Neural cell (in vitro differentiated cells): Measurements from ENCODE around the gene ACTL8. TPM values are rescaled to one million over a fixed set of nuclear protein-coding genes. Genes with fewer than 3 reads are reported as not detected.

ENCODE experiments used
- H2AFZ ChIP-seq: fragments of 200-600, 300-800 bp; sonication (generic), shearing (Covaris generic); 2 replicates; pipeline ENCODE4 v1.6.0; 2014; ENCODE audit warnings: low read depth, mild to moderate bottlenecking, antibody characterized with exemption, low read length, moderate library complexity
- H3F3A ChIP-seq: fragments of 200-600 bp; shearing (Covaris generic); 2 replicates; pipeline ENCODE4 v1.6.1; 2016; ENCODE audit warnings: mild to moderate bottlenecking, moderate library complexity, mixed read lengths, antibody characterized with exemption, low read length; ENCODE audit not compliant: insufficient read depth, poor library complexity, severe bottlenecking
- H3K27ac ChIP-seq: fragments of 200-600, 300-800 bp; sonication (generic), shearing (Covaris generic); 2 replicates; pipeline ENCODE4 v1.5.1; 2014; ENCODE audit warnings: mild to moderate bottlenecking, low read length, moderate library complexity
- H3K27me3 ChIP-seq: fragments of 300-800, 200-600 bp; sonication (generic), shearing (Covaris generic); 2 replicates; pipeline ENCODE4 v1.6.0; 2014; ENCODE audit warnings: mild to moderate bottlenecking, low read depth, low read length, moderate library complexity; ENCODE audit not compliant: insufficient read depth
- H3K36me3 ChIP-seq: fragments of 300-800, 200-600 bp; sonication (generic), shearing (Covaris generic); 2 replicates; pipeline ENCODE4 v1.5.1; 2014; ENCODE audit warnings: mild to moderate bottlenecking, antibody characterized with exemption, low read length, moderate library complexity; ENCODE audit not compliant: insufficient read depth
- H3K4me2 ChIP-seq: fragments of 300-800, 200-600 bp; sonication (generic), shearing (Covaris generic); 2 replicates; pipeline ENCODE4 v1.6.0; 2014; ENCODE audit warnings: mild to moderate bottlenecking, low read length
- H3K4me3 ChIP-seq: fragments of 300-800, 200-600 bp; sonication (generic), shearing (Covaris generic); 2 replicates; pipeline ENCODE4 v1.5.1; 2014; ENCODE audit warnings: mild to moderate bottlenecking, low read length, moderate library complexity
- H3K79me2 ChIP-seq: fragments of 200-600 bp; shearing (Covaris generic); replicated peaks from 2 replicates; pipeline ENCODE4 v1.6.0; 2014; ENCODE audit warnings: mild to moderate bottlenecking, low read length, moderate library complexity; ENCODE audit not compliant: insufficient read depth
- H3K9ac ChIP-seq: fragments of 300-800, 200-600 bp; sonication (generic), shearing (Covaris generic); 2 replicates; pipeline ENCODE4 v1.6.1; 2016; ENCODE audit warnings: mild to moderate bottlenecking, low read length, mixed read lengths
- H3K9me2 ChIP-seq: fragments of 200-600 bp; shearing (Covaris generic); 2 replicates; pipeline ENCODE4 v1.6.1; 2016; ENCODE audit warnings: mild to moderate bottlenecking, low read length, mixed read lengths; ENCODE audit not compliant: insufficient read depth
- H3K9me3 ChIP-seq: fragments of 200-600, 300-800 bp; sonication (generic), shearing (Covaris generic); 2 replicates; pipeline ENCODE4 v1.6.1; 2016; ENCODE audit warnings: mild to moderate bottlenecking, mixed run types, low read length, moderate library complexity, mixed read lengths
- H4K20me1 ChIP-seq: fragments of 200-600 bp; shearing (Covaris generic); 2 replicates; pipeline ENCODE4 v1.6.1; 2016; ENCODE audit warnings: mild to moderate bottlenecking, mixed run types; ENCODE audit not compliant: insufficient read depth
- CTCF ChIP-seq: fragments of 450-650 bp; IDR thresholded peaks from 2 replicates; pipeline ENCODE4 v1.5.1; 2014; ENCODE audit warnings: antibody characterized with exemption, mild to moderate bottlenecking, moderate library complexity; ENCODE audit not compliant: poor library complexity, severe bottlenecking
- EP300 ChIP-seq: fragments of 450-650 bp; conservative IDR thresholded peaks from 2 replicates; pipeline ENCODE4 v1.6.1; 2014; ENCODE audit warnings: antibody characterized with exemption, mild to moderate bottlenecking, moderate library complexity; ENCODE audit not compliant: poor library complexity, severe bottlenecking
- EZH2 ChIP-seq: fragments of 200-600, 300-800 bp; shearing (Covaris generic), sonication (generic); IDR thresholded peaks from 2 replicates; pipeline ENCODE4 v1.6.1; 2014; ENCODE audit warnings: antibody characterized with exemption, low read length, borderline replicate concordance, mild to moderate bottlenecking; ENCODE audit not compliant: insufficient read depth, poor library complexity, severe bottlenecking
- MXI1 ChIP-seq: fragments of 450-650 bp; conservative IDR thresholded peaks from 2 replicates; pipeline ENCODE4 v1.6.1; 2014; ENCODE audit warnings: antibody characterized with exemption, mild to moderate bottlenecking; ENCODE audit not compliant: poor library complexity, severe bottlenecking
- POLR2AphosphoS5 ChIP-seq: IDR thresholded peaks from 2 replicates; pipeline ENCODE4 v1.6.1; 2012
- REST ChIP-seq: IDR thresholded peaks from 2 replicates; pipeline ENCODE4 v1.6.1; 2012; ENCODE audit warnings: borderline replicate concordance
- SMC3 ChIP-seq: fragments of 450-650 bp; conservative IDR thresholded peaks from 2 replicates; pipeline ENCODE4 v1.6.1; 2014; ENCODE audit warnings: antibody characterized with exemption, mild to moderate bottlenecking, moderate library complexity; ENCODE audit not compliant: poor library complexity
- TAF1 ChIP-seq: IDR thresholded peaks from 2 replicates; pipeline ENCODE4 v1.6.1; 2012; ENCODE audit warnings: low read depth
- polyA plus RNA-seq: library from polyadenylated mRNA; depleted of rRNA; stranded (reverse); fragments of >200 nt; gene quantifications from 2 replicates; pipeline ENCODE4 v1.2.3, GENCODE V29; 2014

Gene ACTL8
- polyA plus RNA-seq, 1 donor from 2014 or later, result not detected

DNA sequence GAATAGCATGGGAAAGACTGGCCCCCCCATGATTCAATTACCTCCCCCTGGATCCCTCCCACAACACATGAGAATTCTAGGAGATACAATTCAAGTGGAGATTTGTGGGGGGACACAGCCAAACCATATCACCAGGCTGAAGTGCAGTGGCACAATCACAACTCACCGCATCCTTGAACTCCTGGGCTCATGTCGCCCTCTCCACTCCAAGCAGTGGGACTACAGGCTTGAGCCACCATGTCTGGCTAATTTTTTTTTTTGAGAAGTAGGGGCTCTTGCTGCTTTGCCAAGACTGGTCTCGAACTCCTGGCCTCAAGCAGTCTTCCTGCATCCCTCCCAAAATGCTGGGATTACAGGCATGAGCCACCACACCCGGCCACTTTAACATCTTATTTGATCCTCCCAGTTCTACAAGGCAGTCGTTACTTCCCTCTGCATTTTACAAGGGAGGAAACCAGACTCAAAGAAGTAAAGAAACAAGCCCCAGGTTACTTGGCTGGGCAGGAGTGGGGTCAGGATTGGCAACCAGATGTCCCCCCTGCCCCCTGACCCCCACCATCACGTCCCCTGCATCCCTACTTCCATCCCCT is 26.9 kb upstream of the ACTL8 start:
- H3F3A ChIP-seq, result no peaks in the 10 kb centered on the region
- H3K9me3 ChIP-seq, result no peaks in the 10 kb centered on the region
- no peaks in the 10 kb centered on the region for H3K9me2 ChIP-seq
- H3K9ac ChIP-seq, result no peak overlapping the region
- no peak overlapping the region for H2AFZ ChIP-seq
- no peak overlapping the region for H3K27ac ChIP-seq
- H3K4me2 ChIP-seq, result no peak overlapping the region
- no peak overlapping the region for H3K4me3 ChIP-seq
- no peak for TF ChIP-seq EZH2
- TF ChIP-seq POLR2AphosphoS5, result no peak
- TF ChIP-seq CTCF, result no peak
- no peak for TF ChIP-seq REST
- no peak for TF ChIP-seq MXI1
- TF ChIP-seq TAF1, result no peak
- H3K79me2 ChIP-seq, result no peaks in the 10 kb centered on the region
- H3K36me3 ChIP-seq, result no peaks in the 10 kb centered on the region
- H4K20me1 ChIP-seq, result no peaks in the 10 kb centered on the region
- H3K27me3 ChIP-seq, result no peaks in the 10 kb centered on the region

DNA sequence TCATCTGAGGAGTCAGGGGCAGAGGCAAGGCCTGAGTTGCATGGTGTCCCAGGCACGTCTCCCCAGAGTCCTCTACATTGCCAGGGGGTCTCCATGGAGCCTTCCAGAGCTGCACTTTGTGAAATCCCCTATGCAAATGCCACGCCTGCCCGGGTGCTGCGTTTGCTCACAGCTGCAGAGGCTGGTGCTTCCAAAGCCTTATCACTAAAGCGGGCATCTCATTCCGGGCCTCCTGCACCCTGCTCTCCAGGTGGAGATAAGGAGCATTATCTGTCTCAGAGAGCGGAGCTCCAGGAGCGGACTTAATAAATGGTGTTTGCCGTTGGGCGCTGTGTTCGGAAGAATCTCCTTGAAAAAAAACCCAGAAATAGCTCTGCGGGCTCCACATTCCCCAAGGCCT is 25.9 kb upstream of the ACTL8 start:
- Histone ChIP-seq H3K4me3 (no peak overlapping the region), H3K9me3 (no peaks in the 10 kb centered on the region), H3K36me3 (no peaks in the 10 kb centered on the region), H3K9ac (no peak overlapping the region), H3K4me2 (no peak overlapping the region), H3K27me3 (no peaks in the 10 kb centered on the region), H3K9me2 (no peaks in the 10 kb centered on the region), H3F3A (no peaks in the 10 kb centered on the region), H2AFZ (no peak overlapping the region), H3K27ac (no peak overlapping the region), H3K79me2 (no peaks in the 10 kb centered on the region), H4K20me1 (no peaks in the 10 kb centered on the region)
- TF ChIP-seq EP300 (no peak), EZH2 (no peak), TAF1 (no peak), SMC3 (no peak), CTCF (no peak), REST (no peak), MXI1 (no peak)
